GM19452 (cell line): ENCODE data around the gene CD177.
"Not testable (repeated sequence)": the region's sequence is repeated elsewhere in the genome, so short reads cannot be mapped to it uniquely, and the experiment has no call there.

Source experiments
- ATAC-seq: cut with Tn5 transposase; IDR thresholded peaks from one replicate; pipeline ENCODE4 v1.9.1; 2021; ENCODE audit not compliant: unreplicated experiment

CD177 gene

DNA sequence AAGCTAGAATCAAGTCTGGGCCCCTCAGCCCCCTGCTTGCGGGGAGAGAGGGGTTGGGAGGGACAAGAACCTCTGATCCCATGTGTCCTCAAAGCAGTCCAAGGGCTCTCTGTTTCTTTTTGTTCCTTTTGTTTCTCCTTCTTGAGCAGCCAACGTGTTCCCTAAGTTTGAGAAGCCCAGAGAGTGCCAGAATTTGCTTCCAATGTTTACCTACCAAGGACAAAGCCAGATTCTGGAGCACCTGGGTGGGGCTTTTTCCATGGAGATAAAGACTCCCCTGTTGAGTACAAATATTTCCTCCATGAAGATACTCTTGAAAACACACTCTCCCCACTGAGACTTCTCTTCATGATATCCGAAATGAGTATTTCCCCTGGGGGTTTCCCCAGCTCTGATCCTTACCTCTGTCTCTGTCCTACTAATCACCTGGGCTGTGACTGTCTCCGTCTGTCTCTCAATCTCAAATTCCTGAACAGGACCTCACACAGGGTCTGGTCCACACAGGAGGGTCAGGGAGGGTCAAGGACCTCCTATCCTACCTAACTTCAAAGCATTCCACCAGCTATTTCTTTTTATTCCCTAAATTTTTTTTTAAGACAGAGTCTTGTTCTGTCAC, 27.4 kb downstream of the CD177 start:
- ATAC-seq, result no peak

GRCh38 chr19:43382586-43383216, 29.2 kb downstream of the CD177 start:
- not testable (repeated sequence) for ATAC-seq

- ATAC-seq, result not testable (repeated sequence)
Measured at GRCh38 chr19:43383254-43383653, 29.8 kb downstream of the CD177 start.

DNA sequence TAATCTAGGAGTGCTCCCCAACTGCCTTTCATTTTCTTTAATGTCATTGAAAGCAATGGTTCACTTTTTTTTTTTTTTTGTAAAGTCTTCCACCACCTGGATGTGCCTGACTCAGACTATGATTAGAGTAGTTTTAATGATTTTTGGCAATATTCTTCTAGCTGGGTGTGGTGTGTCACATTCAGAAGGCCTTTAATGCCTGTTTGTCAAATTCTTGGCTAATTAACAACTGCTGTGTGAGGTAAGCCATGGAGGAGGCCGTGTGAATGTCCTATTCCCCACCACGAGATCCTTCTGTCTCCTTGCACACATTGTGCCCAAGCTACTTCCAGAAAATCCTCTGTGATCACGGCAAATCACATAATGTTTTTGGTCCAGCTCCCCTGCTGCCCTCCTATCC, 30.3 kb downstream of the CD177 start:
- not testable (repeated sequence) for ATAC-seq

GRCh38 chr19:43390903-43391551, 37.5 kb downstream of the CD177 start:
- ATAC-seq, result not testable (repeated sequence)

DNA sequence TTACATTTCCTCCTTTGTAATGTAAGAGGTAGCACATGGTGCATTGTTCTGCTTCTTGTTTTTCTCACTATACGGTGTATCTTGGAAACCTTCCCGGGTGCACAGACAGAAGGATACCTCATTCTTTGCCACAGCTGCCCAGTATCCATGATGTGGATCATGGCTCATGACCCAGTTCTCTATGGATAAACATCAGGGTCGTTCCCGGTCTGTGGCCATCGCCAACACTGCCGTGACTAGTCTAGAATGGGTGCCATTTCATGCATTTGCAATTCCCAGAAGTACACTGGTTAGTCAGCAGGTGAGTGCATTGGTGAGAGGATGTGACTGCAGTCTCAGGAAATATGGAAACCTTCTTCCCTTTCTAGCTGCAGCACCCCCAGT, 38.1 kb downstream of the CD177 start:
- not testable (repeated sequence) for ATAC-seq

GRCh38 chr19:43393501-43393900, 40.0 kb downstream of the CD177 start:
- not testable (repeated sequence) for ATAC-seq

- ATAC-seq, result no peak
Measured at GRCh38 chr19:43395561-43395960, 42.1 kb downstream of the CD177 start.

- ATAC-seq, result no peak
Measured at GRCh38 chr19:43406297-43406696, 52.8 kb downstream of the CD177 start.

GRCh38 chr19:43407416-43408005, 54.0 kb downstream of the CD177 start:
- ATAC-seq, result no peak

GRCh38 chr19:43408043-43408442, 54.6 kb downstream of the CD177 start:
- no peak for ATAC-seq

DNA sequence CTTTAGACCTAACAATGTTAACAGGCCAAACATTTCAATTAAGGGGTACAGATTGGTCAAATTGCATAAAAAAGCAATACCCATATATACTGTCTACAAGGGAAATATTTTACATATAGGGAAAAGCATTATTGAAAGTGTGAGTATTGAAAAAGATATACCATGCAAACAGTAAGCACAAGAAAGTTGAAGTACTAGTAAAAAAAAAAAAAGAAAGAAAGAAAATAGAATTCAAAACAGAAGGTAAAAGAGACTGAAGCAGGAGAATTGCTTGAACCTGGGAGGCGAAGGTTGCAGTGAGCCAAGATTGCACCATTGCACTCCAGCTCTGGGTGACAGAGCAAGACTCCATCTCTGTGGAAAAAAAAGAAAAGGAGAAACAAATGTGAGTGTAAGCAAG, 55.9 kb downstream of the CD177 start:
- no peak for ATAC-seq

DNA sequence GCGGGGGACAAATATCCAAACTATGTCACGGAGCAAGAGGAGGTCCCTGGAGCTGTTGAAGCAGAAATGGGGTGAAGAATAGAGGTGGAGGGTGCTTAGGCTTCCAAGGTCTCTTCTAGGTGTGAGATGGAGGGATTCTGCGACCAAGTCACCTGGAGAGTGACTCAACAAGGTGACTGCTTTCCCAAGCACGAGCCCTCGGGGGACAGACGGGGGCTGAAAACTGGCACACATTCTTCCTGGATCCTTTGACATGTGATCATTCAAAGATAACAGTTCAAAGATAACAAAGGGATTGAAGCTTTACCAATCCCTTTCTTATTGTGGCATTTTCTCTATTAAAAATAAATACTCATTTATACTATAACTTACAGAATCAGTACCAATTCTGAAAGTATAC, 59.0 kb downstream of the CD177 start:
- ATAC-seq, result no peak
